Right ventricle myocardium superior (tissue), 1 donor: ENCODE data around the gene LRIG1. TPM values are rescaled to one million over a fixed set of nuclear protein-coding genes. Genes with fewer than 3 reads are reported as not detected.

ENCODE experiments used
- ATAC-seq: fragments of 200-7000 bp; cut with Tn5 transposase; one replicate; pipeline ENCODE4 v1.9.1; 2020; ENCODE audit warnings: mild to moderate bottlenecking; ENCODE audit not compliant: poor library complexity
- DNase-seq: peaks from one replicate; pipeline ENCODE4 v3.0.0-alpha.2; 2020
- intact Hi-C: fragments of 100-400 bp; cut with DNase I; formaldehyde crosslinking; loops from one replicate; pipeline ENCODE4 v1.11.2; 2022
- total RNA-seq: library from RNA; stranded (reverse); fragmentation: NEBNext Ultra II Directional; extraction: Animal tissue kit (Norgen Biotek cat#: 25700); gene quantifications from one replicate; pipeline ENCODE4 v1.2.1, GENCODE V29; 2021
- donor health status: DM: no; HTN: yes; CAD: no; lungs with severe emphysema.

Gene LRIG1
- total RNA-seq, 1 donor from 2014 or later, result 93.9 TPM

DNA sequence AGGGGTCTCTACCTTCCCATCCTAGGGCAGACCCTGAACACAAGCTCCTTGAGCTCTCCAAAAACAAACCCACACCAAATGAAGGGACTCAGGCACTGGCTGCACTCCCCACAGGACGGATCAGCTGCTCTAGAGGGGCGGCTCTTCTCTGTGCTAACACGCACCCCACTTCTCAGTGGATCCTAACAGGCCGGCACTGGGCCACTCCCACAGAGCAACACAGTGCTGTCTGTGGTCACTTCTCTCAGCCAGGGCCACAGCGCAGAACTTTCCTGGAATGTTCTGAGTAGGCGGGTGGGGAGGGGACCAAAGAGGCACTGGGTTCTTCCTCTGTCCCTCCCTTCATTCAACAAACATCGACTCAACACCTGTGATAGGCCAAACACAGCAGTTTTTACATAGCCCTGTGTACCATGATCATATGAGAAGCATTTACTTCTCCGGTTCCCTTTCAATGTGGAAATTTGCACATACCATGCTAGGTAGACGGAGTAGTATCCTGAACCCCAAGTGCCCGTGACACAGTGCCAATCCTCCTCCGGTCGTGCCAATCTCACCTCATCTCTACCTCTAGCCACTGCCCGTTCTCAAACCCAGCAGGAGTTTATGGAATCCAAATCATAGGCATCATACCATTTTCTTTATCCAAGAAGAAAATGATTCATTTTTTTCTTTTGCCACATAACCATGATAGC is 98.1 kb downstream of the LRIG1 start:
- ATAC-seq, result no peak
- no peak for DNase-seq
- intact Hi-C loops, result loop anchor here (5.0 kb wide), 1 partner anchor 415 kb away; no protein-coding TSS in a partner anchor

DNA sequence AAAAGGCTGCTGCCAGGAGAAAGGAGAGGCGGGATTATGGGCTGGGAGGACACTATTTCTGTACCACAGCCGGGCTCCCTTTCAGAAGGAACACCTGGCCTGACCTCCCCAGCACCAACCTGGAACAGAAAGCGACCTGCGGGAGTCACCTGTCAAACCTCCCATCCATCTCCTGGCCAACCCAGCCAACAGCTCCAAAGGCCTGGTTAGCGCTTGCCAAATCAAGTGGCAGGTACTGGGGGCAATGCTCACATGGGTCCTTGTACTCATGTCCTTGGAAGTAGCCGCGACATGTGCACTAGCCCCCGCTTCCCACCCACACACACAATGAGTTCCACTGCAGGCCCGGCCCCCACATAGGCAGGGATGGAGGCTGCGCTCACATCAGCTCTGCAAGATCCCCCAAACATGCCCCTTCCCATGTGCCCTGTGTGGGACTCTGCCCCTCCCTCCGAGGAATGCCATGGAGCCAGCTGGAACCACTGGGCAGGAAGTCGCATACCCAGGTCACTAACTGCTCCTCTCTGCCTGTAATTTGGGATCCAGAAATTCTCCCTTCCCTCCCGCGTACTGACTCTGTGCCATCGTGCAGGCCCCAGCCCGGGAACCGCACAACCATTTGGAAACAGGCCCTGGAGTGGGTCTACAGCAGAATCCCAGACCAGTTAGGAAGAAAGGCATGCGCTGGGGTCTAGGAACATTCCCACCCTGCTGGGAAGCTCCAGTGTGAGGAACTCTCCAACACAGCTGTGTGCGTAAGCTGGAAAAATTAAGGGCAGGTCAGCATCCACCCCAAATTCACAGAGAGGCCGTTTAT is 98.9 kb downstream of the LRIG1 start:
- peak; percentile 20 for DNase-seq
- ATAC-seq, result peak; percentile 34
- intact Hi-C loops, result loop anchor here (5.0 kb wide), 1 partner anchor 415 kb away; no protein-coding TSS in a partner anchor

DNA sequence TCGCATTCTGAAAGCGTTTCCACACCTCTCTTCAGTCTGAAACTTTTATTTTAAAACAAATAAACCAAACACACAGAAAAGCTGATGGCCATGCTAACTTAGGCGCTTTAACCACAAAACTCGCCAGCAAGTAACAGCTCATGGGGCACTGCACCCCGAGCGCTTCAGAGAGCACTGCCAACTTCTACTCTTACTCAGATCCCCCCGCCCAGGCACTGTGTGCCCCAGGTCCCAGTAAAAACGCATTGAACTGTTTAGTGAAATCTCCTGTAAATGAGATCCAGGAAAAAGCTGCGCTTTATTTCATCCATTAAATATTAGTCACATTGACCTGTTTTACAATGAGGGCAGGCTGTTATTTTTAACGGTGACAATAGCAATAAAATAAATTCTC is 99.7 kb downstream of the LRIG1 start:
- no peak for DNase-seq
- no peak for ATAC-seq
- intact Hi-C loops, result loop anchor here (5.0 kb wide), 1 partner anchor 416 kb away; no protein-coding TSS in a partner anchor

DNA sequence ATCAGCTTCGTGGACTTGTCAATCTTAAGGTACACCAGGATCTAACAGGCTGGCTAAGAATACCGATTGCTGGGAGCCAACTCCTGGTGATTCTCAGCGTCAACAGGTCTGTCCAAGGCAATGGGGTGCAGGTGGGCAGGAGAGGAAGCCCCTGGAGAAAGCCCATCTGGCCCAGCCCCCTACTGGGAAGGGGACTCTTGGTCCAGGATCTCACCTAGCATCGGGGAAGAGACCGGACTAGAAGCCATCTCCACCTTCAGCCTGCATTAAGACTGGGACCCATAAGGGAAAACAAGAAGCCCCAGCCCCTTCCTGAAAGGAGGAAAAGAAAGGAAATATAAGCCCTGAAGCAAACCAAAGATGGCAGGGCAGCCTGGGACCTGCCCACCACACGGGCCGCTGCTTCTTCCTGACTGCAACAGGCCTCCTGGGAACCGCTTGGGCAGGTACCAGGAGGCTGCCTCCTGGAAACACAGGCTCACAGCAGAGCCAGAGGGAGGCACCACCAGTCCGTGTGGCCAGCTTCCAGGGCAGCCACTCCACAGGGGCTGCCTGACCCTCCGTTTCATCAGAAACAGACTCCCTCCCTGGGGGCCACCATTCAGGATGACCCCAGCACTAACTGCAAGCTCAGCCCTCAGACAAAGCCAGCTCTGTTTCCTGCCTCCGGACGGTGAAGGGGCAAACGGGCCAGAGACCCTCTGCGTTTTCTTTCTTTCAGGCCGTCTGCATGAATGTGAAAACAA is 100.2 kb downstream of the LRIG1 start:
- intact Hi-C loops, result loop anchor here (5.0 kb wide), 1 partner anchor 417 kb away; no protein-coding TSS in a partner anchor
- DNase-seq (peak; percentile 30), ATAC-seq (no peak)

DNA sequence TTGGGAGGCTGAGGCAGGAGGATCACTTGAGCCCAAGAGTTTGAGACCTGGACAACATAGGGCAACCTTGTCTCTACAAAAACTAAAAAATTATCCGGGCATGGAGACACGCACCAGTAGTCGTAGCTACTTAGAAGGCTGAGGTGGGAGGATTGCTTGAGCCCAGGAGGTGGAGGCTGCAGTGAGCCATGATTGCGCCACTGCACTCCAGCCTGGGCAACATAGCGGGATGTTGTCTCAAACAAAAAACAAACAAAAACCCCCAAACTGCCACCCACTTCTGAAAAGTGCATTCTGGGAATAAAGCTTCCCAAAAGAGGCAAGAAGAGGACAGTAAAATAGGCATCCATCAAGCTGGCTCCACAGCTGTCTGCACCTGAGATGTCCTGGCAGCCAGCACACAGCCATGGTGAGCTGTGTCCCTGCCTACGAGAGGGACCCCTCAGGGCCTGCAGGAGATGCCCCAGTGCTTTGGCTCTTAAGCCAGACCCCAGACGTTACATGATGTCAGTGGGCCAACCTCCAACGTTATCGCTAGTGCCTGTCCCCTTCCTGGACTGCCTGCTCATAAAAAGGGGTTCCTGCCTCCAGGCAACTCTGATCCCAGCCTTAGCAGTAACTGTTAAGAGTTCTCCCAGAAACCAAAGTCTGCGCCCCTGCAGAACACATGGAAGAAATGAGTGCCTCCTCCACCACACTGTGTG is 101.1 kb downstream of the LRIG1 start:
- no peak for ATAC-seq
- peak; percentile 13 for DNase-seq
- intact Hi-C loops, result loop anchor here (5.0 kb wide), 1 partner anchor 418 kb away; no protein-coding TSS in a partner anchor

DNA sequence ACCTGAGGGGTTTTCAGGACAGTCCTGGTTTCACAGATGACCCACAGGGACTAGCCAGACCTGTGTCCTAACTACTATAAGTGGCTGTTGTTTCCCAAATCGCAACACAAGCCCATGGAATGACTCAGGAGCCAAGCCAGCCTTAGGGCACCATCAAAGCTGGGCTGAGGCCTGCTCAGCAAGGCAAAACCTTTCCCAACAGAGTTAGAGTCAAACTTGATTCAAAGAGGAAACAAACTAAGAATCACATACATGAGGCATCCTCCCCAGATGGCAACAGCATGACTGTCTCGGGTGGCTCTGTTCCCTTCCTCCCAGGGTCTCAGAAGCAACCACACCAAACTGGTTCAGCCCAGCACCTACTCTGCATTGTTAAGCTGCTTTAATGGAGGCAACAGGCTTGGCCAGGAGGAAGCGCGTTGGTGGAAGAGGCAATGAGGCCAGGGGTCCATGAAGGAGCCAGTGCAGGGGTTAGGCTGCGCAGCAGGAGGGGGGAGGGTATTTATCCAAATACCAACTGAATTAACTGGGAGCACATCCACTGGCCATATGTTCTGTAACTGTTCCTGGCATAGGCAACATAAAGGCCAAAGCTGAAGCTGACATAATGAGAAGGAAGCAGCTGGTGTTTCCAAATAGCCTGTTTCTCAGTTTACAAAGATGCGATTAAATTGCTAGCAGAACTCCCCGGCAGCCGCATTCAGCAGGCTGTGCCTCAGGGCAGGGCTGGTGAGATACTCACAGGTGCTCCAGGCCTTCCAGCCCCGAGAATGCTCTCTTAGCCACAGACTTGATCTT is 102.4 kb downstream of the LRIG1 start:
- intact Hi-C loops, result no loop called here
- no peak for ATAC-seq
- DNase-seq, result no peak

DNA sequence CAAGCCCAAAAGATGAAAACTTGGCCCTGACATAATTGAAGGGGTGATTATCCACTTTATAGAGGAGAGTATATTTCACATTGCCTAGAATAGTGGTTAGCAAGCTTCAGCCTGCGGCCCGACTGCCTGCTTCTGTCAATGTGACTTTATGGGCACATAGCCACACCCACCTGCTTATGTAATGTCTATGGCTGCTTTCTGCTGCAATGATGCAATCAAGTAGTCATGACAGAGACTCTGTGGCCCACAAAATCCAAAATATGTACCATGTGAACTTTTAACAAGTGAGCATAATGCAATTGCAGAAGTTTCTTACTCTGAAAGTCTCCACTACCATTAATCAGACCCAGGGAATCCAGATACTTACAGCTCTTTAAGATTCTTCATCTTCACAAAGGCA is 103.1 kb downstream of the LRIG1 start:
- DNase-seq (no peak), ATAC-seq (no peak)

DNA sequence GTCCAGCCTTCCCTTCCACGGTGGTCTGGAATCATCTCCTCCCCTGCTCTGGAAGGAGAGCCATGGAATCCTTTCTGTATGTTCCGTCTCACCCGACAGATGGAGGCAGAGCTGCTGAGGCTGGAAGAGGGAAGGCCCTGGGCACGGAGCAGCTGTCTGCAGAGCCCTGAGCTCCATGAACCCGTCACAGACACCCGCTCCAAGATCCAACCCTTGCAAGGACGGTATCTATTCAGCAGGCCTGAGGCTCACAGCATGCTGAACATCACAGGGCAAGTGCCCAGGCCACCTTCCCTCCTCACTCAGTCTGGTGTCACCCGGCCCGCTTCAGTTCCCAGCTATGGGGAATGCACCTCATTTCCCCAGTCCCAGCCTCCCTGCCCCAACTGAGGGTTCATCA is 103.9 kb downstream of the LRIG1 start:
- intact Hi-C loops, result no loop called here
- peak; percentile 21 for DNase-seq
- no peak for ATAC-seq

More for the DNA sequence above, 103.1 kb downstream of the LRIG1 start:
- intact Hi-C loops, result no loop called here

DNA sequence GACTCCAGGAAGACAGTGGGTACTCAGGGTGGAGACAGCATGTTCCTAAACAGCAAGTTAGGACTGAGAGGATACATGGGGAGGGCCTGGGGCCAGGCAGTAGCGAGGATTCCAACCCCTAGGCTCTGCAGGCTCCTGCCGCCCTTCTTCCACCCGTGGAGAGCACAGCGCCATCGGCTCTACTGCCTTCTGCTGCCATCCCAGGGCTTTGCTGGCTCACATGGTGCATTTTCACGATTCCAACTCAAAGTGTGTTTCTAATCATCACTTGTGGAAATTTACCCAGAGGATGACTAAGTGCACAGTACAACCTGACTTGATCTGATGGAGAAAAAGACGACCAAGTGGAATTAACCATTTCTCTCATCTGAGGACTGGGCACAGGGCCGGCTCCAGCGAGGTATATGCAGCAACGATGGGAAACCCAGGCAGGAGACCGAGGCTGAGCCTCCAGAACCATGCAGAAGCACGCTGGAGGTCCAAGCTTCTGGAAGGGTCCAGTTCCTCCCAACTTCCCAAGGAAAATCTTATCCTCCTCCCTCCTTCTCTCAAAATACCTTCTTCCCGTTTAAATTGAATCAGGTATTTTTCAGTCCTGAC is 104.6 kb downstream of the LRIG1 start:
- peak; percentile 6 for DNase-seq
- intact Hi-C loops, result no loop called here
- no peak for ATAC-seq

DNA sequence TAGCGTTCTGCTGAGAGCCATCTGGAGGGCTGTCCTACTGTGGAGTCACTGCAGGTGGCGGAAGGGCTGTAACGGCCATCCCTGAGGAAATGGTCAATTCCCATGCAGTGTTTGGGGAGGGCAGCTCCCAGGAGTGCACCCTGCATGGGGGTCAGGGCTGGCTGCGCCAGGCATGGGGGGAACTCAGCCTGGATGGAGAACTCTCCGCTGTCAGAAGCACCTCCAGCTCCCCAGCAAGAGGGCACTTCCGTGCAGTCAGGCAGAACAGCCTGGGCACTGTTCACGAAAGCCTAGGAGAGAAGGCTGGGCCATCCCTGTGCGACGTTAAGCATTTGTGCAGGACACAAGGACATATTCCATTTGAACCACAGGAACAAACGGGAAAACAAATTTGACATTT is 105.2 kb downstream of the LRIG1 start:
- ATAC-seq (no peak), DNase-seq (peak; percentile 25)
- intact Hi-C loops, result no loop called here

DNA sequence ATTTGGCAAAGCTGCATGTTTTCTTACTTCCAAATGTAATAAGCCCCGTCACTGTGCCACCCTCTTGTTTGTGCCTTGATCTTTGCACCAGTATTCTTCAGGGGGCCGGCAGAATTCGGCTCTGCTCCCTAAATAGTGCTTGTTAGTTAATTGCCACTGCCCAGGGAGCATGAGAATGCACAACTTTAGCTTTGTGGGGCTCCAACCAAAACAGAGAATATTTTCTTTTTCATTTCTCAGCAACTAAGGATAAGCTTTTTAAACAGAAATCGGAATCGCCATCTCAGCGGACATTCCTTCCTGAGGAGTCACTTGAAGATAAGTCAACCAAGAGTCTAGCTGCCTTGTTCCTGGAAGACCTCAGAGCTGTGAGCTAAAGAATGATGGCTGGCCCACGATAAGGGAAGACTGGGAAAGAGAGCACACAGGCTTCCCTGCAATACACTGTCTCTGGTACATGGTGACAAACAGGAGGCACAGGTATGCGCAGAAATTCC is 106.0 kb downstream of the LRIG1 start:
- intact Hi-C loops, result no loop called here

DNA sequence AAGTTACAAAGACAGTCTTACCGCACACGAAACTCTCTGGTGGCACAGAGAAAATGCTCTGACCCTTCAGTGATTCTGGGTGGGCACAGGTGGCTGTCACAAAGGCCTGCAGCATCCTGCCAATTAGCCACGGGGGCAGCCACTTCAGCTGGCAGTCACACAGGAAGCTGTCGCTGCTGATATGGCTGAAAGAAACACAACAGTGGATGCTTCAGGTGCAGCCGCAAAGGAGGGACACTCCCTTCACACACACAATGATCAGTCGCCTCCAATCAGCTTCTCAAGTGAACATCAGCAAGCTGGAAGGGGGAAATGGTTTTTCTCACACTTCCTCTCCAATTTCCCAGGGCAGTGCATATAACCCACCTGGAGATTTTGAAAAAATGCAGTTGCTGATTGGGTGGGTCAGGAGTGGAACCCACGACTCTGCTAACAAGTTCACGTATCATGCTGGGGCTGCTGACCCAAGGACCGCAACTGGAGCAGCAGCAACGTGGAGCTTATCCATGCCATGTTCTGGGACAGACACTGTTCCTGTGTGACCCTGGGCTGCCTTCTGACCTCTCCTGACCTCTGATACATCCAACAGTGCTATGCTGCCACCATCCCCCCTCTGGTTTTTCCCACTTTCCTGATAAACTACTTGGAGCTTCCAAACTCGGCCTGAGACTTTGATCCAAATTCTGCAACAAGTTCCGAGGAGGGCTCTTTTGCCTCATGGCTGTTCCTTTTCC is 106.6 kb downstream of the LRIG1 start:
- DNase-seq (peak; percentile 34), ATAC-seq (no peak)
- intact Hi-C loops, result no loop called here

More for the DNA sequence above, 106.0 kb downstream of the LRIG1 start:
- ATAC-seq (no peak), DNase-seq (no peak)

DNA sequence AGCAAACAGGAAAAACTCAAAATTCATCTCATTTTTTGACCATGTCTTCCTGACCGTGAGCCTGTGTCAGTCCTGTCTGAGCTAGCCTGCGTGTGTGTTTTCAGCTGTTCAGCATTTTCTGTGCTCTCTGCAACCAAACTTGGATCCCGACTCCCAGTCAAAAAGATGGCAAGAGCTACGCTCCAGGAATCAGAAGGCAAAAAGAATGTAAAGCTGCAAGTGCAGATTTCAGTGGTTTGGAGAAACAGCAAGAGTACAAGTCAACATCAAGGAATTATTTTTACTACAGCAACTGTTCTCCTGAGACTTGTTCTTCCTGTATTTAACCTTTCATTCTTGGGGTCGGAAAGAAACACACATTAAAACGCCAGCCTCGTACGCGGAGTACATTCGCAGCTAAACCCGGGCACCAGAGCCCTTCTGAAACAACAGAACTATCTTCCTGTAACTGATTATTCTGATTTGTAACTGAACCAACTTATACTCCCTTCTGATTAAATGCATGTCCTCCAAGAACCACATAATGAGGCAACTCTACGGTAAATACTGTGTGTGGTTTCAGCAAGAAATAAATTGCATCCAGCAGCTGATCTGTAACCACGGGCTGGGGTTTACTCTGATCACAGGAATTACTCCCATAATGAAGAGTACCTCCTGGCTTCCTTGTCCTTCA is 107.4 kb downstream of the LRIG1 start:
- DNase-seq, result no peak
- intact Hi-C loops, result no loop called here
- ATAC-seq, result no peak

DNA sequence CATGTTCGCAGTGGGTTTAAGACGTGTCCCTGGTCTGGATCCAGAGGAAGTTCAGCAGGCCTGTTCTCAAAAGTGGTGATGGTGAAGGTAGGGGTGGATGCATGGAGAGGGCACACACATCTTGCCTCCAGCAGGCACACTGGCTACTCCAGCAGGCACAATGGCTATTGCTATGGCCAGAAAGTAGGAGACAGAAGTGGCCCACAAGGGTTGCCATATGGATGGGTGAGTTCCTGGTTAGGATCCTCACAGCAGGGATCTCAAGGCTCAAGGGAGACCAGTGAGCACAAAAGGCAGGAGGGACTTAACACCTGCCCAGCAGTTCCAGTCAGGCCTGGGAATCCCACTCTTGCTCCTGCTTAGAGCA is 107.9 kb downstream of the LRIG1 start:
- no peak for DNase-seq
- intact Hi-C loops, result no loop called here

DNA sequence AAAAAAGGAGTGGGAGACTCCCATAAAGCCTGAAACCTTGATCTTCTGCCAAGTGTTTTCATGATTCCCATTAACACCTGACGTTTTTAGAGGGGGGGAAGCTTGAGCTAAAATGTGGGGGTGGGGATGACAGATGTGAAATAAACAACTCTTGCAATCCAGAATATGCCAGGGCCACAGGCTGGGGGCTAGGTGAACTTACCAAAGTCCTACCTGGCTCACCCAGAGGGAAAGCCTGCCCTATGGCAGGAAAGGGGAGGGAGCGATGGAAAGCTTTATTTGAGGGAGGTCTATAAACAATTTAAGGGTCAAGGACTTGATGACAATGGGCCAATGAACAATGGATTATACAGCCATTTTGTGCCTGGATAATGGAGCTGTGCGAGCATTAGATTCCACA is 108.3 kb downstream of the LRIG1 start:
- ATAC-seq, result no peak
- intact Hi-C loops, result no loop called here
- DNase-seq, result no peak

More for the DNA sequence above, 107.9 kb downstream of the LRIG1 start:
- no peak for ATAC-seq

DNA sequence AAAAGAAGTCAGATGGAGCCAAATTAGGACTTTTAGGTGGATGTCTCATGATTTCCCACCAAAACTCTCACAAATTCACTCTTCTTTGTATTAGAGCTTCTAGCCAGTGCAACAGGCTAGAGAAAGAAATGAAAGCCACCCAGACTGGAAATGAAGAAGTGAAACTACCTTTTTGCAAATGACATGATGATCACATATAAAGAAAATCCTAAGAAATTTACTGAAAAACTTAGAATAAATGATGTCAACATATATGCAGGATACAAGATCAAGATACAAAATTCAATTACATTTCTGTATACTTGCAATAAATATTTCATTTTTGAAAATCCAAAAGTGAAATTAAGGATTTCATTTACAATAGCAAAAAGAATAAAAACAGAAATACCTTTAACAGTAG is 110.8 kb downstream of the LRIG1 start:
- intact Hi-C loops, result no loop called here

More for the DNA sequence above, 110.8 kb downstream of the LRIG1 start:
- ATAC-seq (no peak), DNase-seq (no peak)
